Thyroid gland (tissue), 4 donors: Measurements from ENCODE around the gene EIF1. TPM values are rescaled to one million over a fixed set of nuclear protein-coding genes. Genes with fewer than 3 reads are reported as not detected.

Experiments used
- DNase-seq, 2 donors: peaks; one replicate each; pipeline ENCODE4 v3.0.0-alpha.2; 2019
- H3K27ac ChIP-seq, 3 donors: fragments of 200-600 bp; sonication (generic); 1 replicate in 2 of 3; 2 replicates in 1 of 3; pipeline ENCODE4 v1.5.1; 2016 to 2019; ENCODE audit warnings: mild to moderate bottlenecking in 1 of 3, moderate library complexity in 1 of 3
- H3K27me3 ChIP-seq: fragments of 200-600 bp; sonication (generic); one replicate; pipeline ENCODE4 v1.5.1; 2019
- H3K36me3 ChIP-seq, 2 donors: fragments of 200-600 bp; sonication (generic); one replicate each; pipeline ENCODE4 v1.5.1; 2016 to 2019
- H3K4me1 ChIP-seq, 2 donors: fragments of 200-600 bp; sonication (generic); one replicate each; pipeline ENCODE4 v1.5.1; 2017 to 2019
- H3K4me3 ChIP-seq, 3 donors: fragments of 200-600 bp; sonication (generic); replicated peaks in 1 of 3; 1 replicate in 2 of 3; 2 replicates in 1 of 3; pipeline ENCODE4 v1.5.1; 2016; ENCODE audit warnings: mild to moderate bottlenecking in 1 of 3
- H3K9me3 ChIP-seq: fragments of 200-600 bp; sonication (generic); one replicate; pipeline ENCODE4 v1.5.1; 2017
- POLR2A ChIP-seq, 2 donors: fragments of 450-650 bp; IDR thresholded peaks; one replicate each; pipeline ENCODE4 v1.6.1; 2017; ENCODE audit warnings: antibody characterized with exemption in 2 of 2, mild to moderate bottlenecking in 2 of 2, moderate library complexity in 1 of 2
- WGBS, 2 donors: methylation state at CpG; one replicate each; pipeline ENCODE4 v1.1.5; 2017; 5-methylcytosine and 5-hydroxymethylcytosine counted together
- intact Hi-C: fragments of 100-400 bp; cut with DNase I; formaldehyde crosslinking; loops from one replicate; pipeline ENCODE4 v1.15.1; 2023
- total RNA-seq, 4 donors: library from RNA; depleted of rRNA; stranded (reverse); fragments of >200 nt; gene quantifications; one replicate each; pipeline ENCODE4 v1.2.3, GENCODE V29; 2016
- TF ChIP-seq, protein P1 (sequence below), 6 experiments: fragments of 200-600 bp in 3 of 6; fragments of 450-650 bp in 3 of 6; sonication (generic) in 3 of 6; IDR thresholded peaks; one replicate each; pipeline ENCODE4 v1.5.1; 2016 to 2019; ENCODE audit warnings: antibody characterized with exemption in 6 of 6, mild to moderate bottlenecking in 2 of 6, inconsistent platforms in 1 of 6, moderate library complexity in 1 of 6

EIF1 gene
- total RNA-seq, 4 donors from 2014 or later, result 119 to 171 (median 145) TPM

DNA sequence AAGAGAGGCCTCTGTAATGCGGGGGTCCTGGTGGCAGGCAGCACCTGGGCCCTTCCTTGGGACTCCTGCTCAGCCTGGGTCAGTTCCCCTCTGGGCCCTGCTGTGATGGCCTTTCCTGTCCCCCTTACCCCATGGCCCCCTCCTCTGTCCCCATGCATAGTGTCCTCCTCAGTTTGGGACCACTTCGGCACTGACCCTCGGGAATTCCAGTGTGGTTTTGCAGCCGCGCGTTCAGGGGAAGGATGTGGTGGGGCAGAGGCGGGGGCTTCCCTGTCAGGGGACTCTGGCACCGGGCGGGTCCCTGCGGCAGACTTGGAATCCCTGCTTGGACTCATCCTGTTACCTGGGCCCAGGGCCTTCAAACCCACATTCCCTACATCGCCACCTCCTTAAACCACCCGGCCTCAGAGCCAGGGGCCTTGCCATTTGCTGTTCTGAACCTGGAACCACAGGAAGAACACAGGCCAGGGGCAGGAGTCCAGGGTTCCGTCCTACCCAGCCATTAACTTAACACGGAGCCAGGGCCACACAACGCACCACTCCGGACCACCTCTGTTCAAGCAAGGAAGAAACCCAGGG is 31.4 kb upstream of the EIF1 start:
- no peak overlapping the region for H3K4me3 ChIP-seq
- no peaks in the 10 kb centered on the region for H3K9me3 ChIP-seq
- H3K4me1 ChIP-seq, result peaks cover 32 to 45% of the 10 kb centered on the region in 2 donors
- WGBS, 2 donors, result 88 to 93% methylated on average over 15 to 16 of the region's 16 CpGs
- peak overlapping the region in 2 of 3 donors; percentile 89 to 92 for H3K27ac ChIP-seq
- DNase-seq, result no peak
- intact Hi-C loops, result no loop called here
- no peaks in the 10 kb centered on the region for H3K36me3 ChIP-seq
- H3K27me3 ChIP-seq, result no peaks in the 10 kb centered on the region
- TF ChIP-seq POLR2A (IDR thresholded peaks at IDR 0.05), result no peak
- TF ChIP-seq, protein P1, sequence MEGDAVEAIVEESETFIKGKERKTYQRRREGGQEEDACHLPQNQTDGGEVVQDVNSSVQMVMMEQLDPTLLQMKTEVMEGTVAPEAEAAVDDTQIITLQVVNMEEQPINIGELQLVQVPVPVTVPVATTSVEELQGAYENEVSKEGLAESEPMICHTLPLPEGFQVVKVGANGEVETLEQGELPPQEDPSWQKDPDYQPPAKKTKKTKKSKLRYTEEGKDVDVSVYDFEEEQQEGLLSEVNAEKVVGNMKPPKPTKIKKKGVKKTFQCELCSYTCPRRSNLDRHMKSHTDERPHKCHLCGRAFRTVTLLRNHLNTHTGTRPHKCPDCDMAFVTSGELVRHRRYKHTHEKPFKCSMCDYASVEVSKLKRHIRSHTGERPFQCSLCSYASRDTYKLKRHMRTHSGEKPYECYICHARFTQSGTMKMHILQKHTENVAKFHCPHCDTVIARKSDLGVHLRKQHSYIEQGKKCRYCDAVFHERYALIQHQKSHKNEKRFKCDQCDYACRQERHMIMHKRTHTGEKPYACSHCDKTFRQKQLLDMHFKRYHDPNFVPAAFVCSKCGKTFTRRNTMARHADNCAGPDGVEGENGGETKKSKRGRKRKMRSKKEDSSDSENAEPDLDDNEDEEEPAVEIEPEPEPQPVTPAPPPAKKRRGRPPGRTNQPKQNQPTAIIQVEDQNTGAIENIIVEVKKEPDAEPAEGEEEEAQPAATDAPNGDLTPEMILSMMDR (IDR thresholded peaks at IDR 0.05), result no peak

GRCh38 chr17:41657936-41658335 is 30.7 kb upstream of the EIF1 start:
- no peak for DNase-seq
- H3K9me3 ChIP-seq, result no peaks in the 10 kb centered on the region
- H3K36me3 ChIP-seq, result no peaks in the 10 kb centered on the region
- 84 to 93% methylated on average over 11 to 12 of the region's 12 CpGs for WGBS, 2 donors
- no peaks in the 10 kb centered on the region for H3K27me3 ChIP-seq
- no peak for TF ChIP-seq POLR2A (IDR thresholded peaks at IDR 0.05)
- TF ChIP-seq, protein P1 (IDR thresholded peaks at IDR 0.05), result no peak
- no peak overlapping the region for H3K4me3 ChIP-seq
- intact Hi-C loops, result no loop called here
- peak overlapping the region in 1 of 3 donors; percentile 92 for H3K27ac ChIP-seq
- H3K4me1 ChIP-seq, result peaks cover 31 to 41% of the 10 kb centered on the region in 2 donors

DNA sequence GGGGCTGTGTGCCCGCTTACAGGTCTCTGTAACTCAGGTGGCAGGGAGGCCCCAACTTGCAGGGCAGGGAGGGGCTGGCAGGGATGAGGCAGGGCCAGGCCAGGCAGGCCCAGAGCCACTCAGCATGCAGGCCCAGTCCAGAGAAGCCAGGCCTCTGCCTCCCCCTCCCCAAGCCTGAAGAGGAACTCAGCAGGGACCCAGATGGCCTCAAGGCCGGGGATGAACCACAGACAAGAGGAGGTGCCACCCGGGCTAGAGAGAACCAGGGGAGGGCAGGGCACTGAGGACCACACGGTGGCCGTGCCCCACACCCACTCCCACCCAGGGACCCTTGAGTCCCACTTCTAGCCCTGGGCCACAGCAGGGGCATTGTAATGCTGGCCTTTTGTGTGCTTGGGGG is 29.8 kb upstream of the EIF1 start:
- Histone ChIP-seq H3K36me3 (no peaks in the 10 kb centered on the region), H3K27me3 (no peaks in the 10 kb centered on the region), H3K4me3 (no peak overlapping the region), H3K4me1 (peaks cover 25 to 35% of the 10 kb centered on the region in 2 donors), H3K27ac (peak overlapping the region in 2 of 3 donors; percentile 12 to 18), H3K9me3 (no peaks in the 10 kb centered on the region)
- 88 to 100% methylated on average over 1 to 5 of the region's 5 CpGs for WGBS, 2 donors
- no peak for DNase-seq
- intact Hi-C loops, result no loop called here
- no peak for TF ChIP-seq POLR2A (IDR thresholded peaks at IDR 0.05)
- TF ChIP-seq, protein P1 (IDR thresholded peaks at IDR 0.05), result no peak

- no peak for TF ChIP-seq POLR2A (IDR thresholded peaks at IDR 0.05)
- TF ChIP-seq, protein P1 (IDR thresholded peaks at IDR 0.05), result no peak
- Histone ChIP-seq H3K27ac (peak overlapping the region in 2 of 3 donors; percentile 12 to 18), H3K27me3 (no peaks in the 10 kb centered on the region), H3K36me3 (no peaks in the 10 kb centered on the region), H3K9me3 (no peaks in the 10 kb centered on the region), H3K4me3 (no peak overlapping the region), H3K4me1 (peaks cover 18 to 27% of the 10 kb centered on the region in 2 donors)
- WGBS, 2 donors, result 74 to 80% methylated on average over 11 of the region's 11 CpGs
- no peak for DNase-seq
- intact Hi-C loops, result loop anchor here (5.0 kb wide), 1 partner anchor 107 kb away; no protein-coding TSS in a partner anchor
Observed at GRCh38 chr17:41659427-41660212, 29.1 kb upstream of the EIF1 start.

- intact Hi-C loops, result loop anchor here (5.0 kb wide), 1 partner anchor 108 kb away; no protein-coding TSS in a partner anchor
Observed at GRCh38 chr17:41660221-41660711, 28.4 kb upstream of the EIF1 start.

More at GRCh38 chr17:41660221-41660711, 28.4 kb upstream of the EIF1 start:
- Histone ChIP-seq H3K4me1 (peaks cover 11 to 22% of the 10 kb centered on the region in 2 donors), H3K27ac (no peak overlapping the region), H3K4me3 (no peak overlapping the region), H3K36me3 (no peaks in the 10 kb centered on the region), H3K9me3 (no peaks in the 10 kb centered on the region), H3K27me3 (no peaks in the 10 kb centered on the region)
- DNase-seq, result no peak
- 83 to 100% methylated on average over 1 to 7 of the region's 8 CpGs for WGBS, 2 donors
- TF ChIP-seq POLR2A (IDR thresholded peaks at IDR 0.05), result no peak
- TF ChIP-seq, protein P1 (IDR thresholded peaks at IDR 0.05), result no peak
